Esophagus squamous epithelium (tissue), 4 donors: ENCODE results near the gene MAML3.

Experiments
- CTCF ChIP-seq, 6 experiments: fragments of 450-650 bp in 4 of 6; fragments of 200-600 bp in 2 of 6; sonication (generic) in 2 of 6; IDR thresholded peaks; one replicate each; pipeline ENCODE4 v1.5.1; 2016 to 2019; ENCODE audit warnings: antibody characterized with exemption in 6 of 6, mild to moderate bottlenecking in 4 of 6, moderate library complexity in 4 of 6
- POLR2A ChIP-seq, 4 donors: fragments of 450-650 bp; IDR thresholded peaks; one replicate each; pipeline ENCODE4 v1.6.1; 2017; ENCODE audit warnings: antibody characterized with exemption in 4 of 4, mild to moderate bottlenecking in 4 of 4, moderate library complexity in 3 of 4

DNA sequence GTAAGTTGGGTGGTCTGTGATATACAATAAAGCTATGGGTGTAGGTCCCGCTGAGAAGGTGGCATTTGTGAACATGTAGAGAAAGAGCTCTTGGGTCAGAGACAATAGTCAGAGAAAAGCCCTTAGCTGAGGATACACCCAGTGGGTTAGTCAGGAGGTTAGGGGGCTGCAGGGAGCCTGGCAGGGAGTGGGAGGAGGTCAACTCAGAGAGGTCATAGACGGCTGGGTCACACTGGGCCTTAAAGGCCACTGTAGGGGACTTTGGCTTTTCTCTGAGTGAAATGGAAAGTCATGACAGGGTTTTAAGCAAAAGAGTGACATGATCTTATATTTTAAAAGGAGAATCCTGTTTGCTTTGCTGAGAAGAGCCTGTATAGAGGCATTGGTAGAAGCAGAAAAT is 471.7 kb downstream of the MAML3 start:
- TF ChIP-seq CTCF (IDR thresholded peaks at IDR 0.05), result no peak
- no peak for TF ChIP-seq POLR2A (IDR thresholded peaks at IDR 0.05)
